Measurements from ENCODE around the gene SDCBP2. TPM values are rescaled to one million over a fixed set of nuclear protein-coding genes. Genes with fewer than 3 reads are reported as not detected.

Gene SDCBP2
- total and polyA plus RNA-seq, 2 donors from 2014 or later = 10.3 to 18.3 TPM

DNA sequence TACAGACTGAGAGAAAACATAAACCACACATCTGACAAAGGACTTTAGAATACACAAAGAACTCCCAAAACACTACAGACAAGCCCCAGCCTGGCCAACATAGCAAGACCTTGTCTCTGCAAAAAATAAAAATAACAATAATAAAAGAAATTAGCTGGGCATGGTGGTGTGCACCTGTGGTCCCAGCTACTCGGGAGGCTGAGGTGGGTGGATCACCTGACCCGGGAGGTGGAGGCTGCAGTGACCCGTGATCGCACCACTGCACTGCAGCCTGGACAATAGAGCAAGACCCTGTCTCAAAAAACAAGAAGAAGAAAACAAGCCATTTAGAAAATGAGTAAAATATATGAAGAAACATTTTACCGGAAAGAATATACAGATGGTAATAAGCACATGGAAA, 13.1 kb downstream of the SDCBP2 start:
- TF ChIP-seq, protein P1, sequence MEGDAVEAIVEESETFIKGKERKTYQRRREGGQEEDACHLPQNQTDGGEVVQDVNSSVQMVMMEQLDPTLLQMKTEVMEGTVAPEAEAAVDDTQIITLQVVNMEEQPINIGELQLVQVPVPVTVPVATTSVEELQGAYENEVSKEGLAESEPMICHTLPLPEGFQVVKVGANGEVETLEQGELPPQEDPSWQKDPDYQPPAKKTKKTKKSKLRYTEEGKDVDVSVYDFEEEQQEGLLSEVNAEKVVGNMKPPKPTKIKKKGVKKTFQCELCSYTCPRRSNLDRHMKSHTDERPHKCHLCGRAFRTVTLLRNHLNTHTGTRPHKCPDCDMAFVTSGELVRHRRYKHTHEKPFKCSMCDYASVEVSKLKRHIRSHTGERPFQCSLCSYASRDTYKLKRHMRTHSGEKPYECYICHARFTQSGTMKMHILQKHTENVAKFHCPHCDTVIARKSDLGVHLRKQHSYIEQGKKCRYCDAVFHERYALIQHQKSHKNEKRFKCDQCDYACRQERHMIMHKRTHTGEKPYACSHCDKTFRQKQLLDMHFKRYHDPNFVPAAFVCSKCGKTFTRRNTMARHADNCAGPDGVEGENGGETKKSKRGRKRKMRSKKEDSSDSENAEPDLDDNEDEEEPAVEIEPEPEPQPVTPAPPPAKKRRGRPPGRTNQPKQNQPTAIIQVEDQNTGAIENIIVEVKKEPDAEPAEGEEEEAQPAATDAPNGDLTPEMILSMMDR (IDR thresholded peaks at IDR 0.05; ENCODE audit: borderline replicate concordance, extremely low read depth, insufficient read depth) = no peak
- Histone ChIP-seq H3K9ac (ENCODE audit: low read length in 3 of 3) (no peak overlapping the region), H3K4me3 (ENCODE audit: low read length in 3 of 3) (no peak overlapping the region), H3K36me3 (ENCODE audit: control insufficient read depth in 2 of 3, insufficient read depth in 3 of 3, low read length in 3 of 3) (no peaks in the 10 kb centered on the region), H3K27me3 (ENCODE audit: control insufficient read depth, insufficient read depth, low read length) (no peaks in the 10 kb centered on the region), H3K4me1 (ENCODE audit: control insufficient read depth in 2 of 3, insufficient read depth in 2 of 3, low read depth in 1 of 3, low read length in 3 of 3) (no peaks in the 10 kb centered on the region), H3K27ac (ENCODE audit: low read depth in 2 of 2, low read length in 2 of 2) (no peak overlapping the region), H3K9me3 (ENCODE audit: control insufficient read depth in 2 of 3, insufficient read depth in 1 of 3, low read length in 3 of 3) (no peaks in the 10 kb centered on the region)
- DNase-seq = no peak
- FAIRE-seq = no peak
- intact Hi-C loops (cut with DNase I) = no loop called here

DNA sequence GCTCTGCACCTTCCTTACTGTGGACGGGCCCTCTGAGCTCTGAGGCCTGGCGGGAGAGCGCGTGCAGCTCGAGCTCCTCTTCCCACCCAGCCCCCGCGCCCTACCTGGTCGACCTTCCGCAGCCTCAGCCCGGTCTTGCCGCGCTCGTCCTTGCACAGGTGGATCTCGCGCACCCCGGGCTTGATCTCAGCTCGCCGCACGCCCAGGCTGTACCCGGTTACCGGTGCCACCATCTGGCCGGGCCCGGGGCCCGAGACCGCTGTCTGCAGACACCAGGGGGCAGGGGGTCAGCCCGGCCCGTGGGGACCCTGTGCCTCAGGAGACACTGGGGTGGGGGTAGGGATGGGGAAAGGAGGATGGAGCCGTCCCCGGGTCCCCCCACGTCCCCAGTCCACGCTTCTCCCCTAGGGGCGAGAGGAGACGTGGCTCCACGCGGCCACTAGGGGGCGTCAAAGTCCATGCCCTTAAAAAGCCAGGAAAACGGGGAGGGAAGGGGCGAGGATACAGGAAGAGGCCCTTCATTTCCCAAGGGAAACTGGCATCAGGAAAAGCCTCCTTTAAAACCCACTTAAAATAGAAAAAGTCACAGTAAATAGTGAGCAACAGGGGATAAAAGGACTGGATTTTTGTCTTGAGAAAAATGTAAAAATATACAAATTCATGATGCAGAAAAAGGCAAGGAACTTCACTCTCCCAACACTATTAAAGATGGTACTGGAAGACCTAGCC, 15.5 kb downstream of the SDCBP2 start:
- H3K9ac ChIP-seq (ENCODE audit: low read length in 3 of 3) = no peak overlapping the region
- H3K9me3 ChIP-seq (ENCODE audit: control insufficient read depth in 2 of 3, insufficient read depth in 1 of 3, low read length in 3 of 3) = no peaks in the 10 kb centered on the region
- no peak overlapping the region for H3K4me3 ChIP-seq (ENCODE audit: low read length in 3 of 3)
- H3K4me1 ChIP-seq (ENCODE audit: control insufficient read depth in 2 of 3, insufficient read depth in 2 of 3, low read depth in 1 of 3, low read length in 3 of 3) = no peaks in the 10 kb centered on the region
- no peak overlapping the region for H3K27ac ChIP-seq (ENCODE audit: low read depth in 2 of 2, low read length in 2 of 2)
- DNase-seq (peak; percentile 80 to 92 (median 82)), FAIRE-seq (no peak)
- no peaks in the 10 kb centered on the region for H3K27me3 ChIP-seq (ENCODE audit: control insufficient read depth, insufficient read depth, low read length)
- TF ChIP-seq, protein P1 (IDR thresholded peaks at IDR 0.05; ENCODE audit: borderline replicate concordance, extremely low read depth, insufficient read depth) = peak; percentile 94
- H3K36me3 ChIP-seq (ENCODE audit: control insufficient read depth in 2 of 3, insufficient read depth in 3 of 3, low read length in 3 of 3) = no peaks in the 10 kb centered on the region
- intact Hi-C loops (cut with DNase I) = loop anchor here (5.0 kb wide), 1 partner anchor 124 kb away; no protein-coding TSS in a partner anchor

DNA sequence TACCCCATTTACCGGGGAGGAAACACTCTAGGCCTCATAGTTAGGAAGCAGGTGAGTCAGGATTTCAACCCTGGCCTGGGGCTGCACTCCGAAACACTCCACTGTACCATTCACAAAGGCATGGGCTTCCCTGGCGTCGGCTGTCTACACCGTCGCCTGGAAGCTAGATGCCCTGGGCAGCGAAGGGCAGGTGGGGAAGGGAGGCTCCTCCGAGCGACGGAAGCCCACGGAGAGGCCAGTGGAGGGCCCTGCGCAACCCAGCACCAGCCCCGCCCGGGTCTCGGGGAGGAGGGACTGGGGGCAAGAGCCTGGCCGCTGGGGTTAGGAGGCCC, 16.1 kb downstream of the SDCBP2 start:
- Histone ChIP-seq H3K36me3 (ENCODE audit: control insufficient read depth in 2 of 3, insufficient read depth in 3 of 3, low read length in 3 of 3) (no peaks in the 10 kb centered on the region), H3K4me1 (ENCODE audit: control insufficient read depth in 2 of 3, insufficient read depth in 2 of 3, low read depth in 1 of 3, low read length in 3 of 3) (no peaks in the 10 kb centered on the region), H3K9me3 (ENCODE audit: control insufficient read depth in 2 of 3, insufficient read depth in 1 of 3, low read length in 3 of 3) (no peaks in the 10 kb centered on the region), H3K27ac (ENCODE audit: low read depth in 2 of 2, low read length in 2 of 2) (no peak overlapping the region), H3K9ac (ENCODE audit: low read length in 3 of 3) (no peak overlapping the region), H3K4me3 (ENCODE audit: low read length in 3 of 3) (no peak overlapping the region), H3K27me3 (ENCODE audit: control insufficient read depth, insufficient read depth, low read length) (no peaks in the 10 kb centered on the region)
- intact Hi-C loops (cut with DNase I) = loop anchor here (5.0 kb wide), 1 partner anchor 124 kb away; no protein-coding TSS in a partner anchor
- FAIRE-seq (no peak), DNase-seq (no peak)
- TF ChIP-seq, protein P1 (IDR thresholded peaks at IDR 0.05; ENCODE audit: borderline replicate concordance, extremely low read depth, insufficient read depth) = no peak

Data from kidney (tissue), 14 donors.